ENCODE measurements around the gene SLC4A2. TPM values are rescaled to one million over a fixed set of nuclear protein-coding genes. Genes with fewer than 3 reads are reported as not detected.
A peak's percentile ranks its signal among the peaks of the same experiment; 100 is the strongest.

Gene SLC4A2
- total RNA-seq, 1 experiment from 2014 or later, result 164 TPM

GRCh38 chr7:151013733-151014497 lies 45.5 kb upstream of the SLC4A2 start (continued):
- TF ChIP-seq ZNF121 (CRISPR knock-in tag; IDR thresholded peaks at IDR 0.05) (peak; percentile 5; the same call in 1 of the 2 replicates), ZNF263 (CRISPR knock-in tag; IDR thresholded peaks at IDR 0.05; ENCODE audit: low read depth) (no peak), EMX1 (CRISPR knock-in tag; IDR thresholded peaks at IDR 0.05) (no peak), RORB (CRISPR knock-in tag; IDR thresholded peaks at IDR 0.05) (no peak), CTCF (IDR thresholded peaks at IDR 0.05) (no peak), SP1 (CRISPR knock-in tag; conservative IDR thresholded peaks at IDR 0.05) (peak; percentile 76), ELF4 (CRISPR knock-in tag; IDR thresholded peaks at IDR 0.05; ENCODE audit: low read depth) (no peak), HMGA2 (CRISPR knock-in tag; IDR thresholded peaks at IDR 0.05) (no peak), NFE2L1 (CRISPR knock-in tag; IDR thresholded peaks at IDR 0.05) (peak; percentile 86; the same call in 1 of the 2 replicates), PRRX2 (CRISPR knock-in tag; IDR thresholded peaks at IDR 0.05) (no peak), NR1H2 (CRISPR knock-in tag; IDR thresholded peaks at IDR 0.05) (no peak), GTF2I (CRISPR knock-in tag; conservative IDR thresholded peaks at IDR 0.05) (no peak), MAX (CRISPR knock-in tag; IDR thresholded peaks at IDR 0.05) (peak; percentile 97), ZNF138 (CRISPR knock-in tag; conservative IDR thresholded peaks at IDR 0.05) (no peak), IRF2 (CRISPR knock-in tag; IDR thresholded peaks at IDR 0.05; ENCODE audit: borderline replicate concordance, low read depth) (no peak)
- TF ChIP-seq, protein P1, sequence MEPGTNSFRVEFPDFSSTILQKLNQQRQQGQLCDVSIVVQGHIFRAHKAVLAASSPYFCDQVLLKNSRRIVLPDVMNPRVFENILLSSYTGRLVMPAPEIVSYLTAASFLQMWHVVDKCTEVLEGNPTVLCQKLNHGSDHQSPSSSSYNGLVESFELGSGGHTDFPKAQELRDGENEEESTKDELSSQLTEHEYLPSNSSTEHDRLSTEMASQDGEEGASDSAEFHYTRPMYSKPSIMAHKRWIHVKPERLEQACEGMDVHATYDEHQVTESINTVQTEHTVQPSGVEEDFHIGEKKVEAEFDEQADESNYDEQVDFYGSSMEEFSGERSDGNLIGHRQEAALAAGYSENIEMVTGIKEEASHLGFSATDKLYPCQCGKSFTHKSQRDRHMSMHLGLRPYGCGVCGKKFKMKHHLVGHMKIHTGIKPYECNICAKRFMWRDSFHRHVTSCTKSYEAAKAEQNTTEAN (CRISPR knock-in tag; IDR thresholded peaks at IDR 0.05), result no peak
- TF ChIP-seq, protein P2, sequence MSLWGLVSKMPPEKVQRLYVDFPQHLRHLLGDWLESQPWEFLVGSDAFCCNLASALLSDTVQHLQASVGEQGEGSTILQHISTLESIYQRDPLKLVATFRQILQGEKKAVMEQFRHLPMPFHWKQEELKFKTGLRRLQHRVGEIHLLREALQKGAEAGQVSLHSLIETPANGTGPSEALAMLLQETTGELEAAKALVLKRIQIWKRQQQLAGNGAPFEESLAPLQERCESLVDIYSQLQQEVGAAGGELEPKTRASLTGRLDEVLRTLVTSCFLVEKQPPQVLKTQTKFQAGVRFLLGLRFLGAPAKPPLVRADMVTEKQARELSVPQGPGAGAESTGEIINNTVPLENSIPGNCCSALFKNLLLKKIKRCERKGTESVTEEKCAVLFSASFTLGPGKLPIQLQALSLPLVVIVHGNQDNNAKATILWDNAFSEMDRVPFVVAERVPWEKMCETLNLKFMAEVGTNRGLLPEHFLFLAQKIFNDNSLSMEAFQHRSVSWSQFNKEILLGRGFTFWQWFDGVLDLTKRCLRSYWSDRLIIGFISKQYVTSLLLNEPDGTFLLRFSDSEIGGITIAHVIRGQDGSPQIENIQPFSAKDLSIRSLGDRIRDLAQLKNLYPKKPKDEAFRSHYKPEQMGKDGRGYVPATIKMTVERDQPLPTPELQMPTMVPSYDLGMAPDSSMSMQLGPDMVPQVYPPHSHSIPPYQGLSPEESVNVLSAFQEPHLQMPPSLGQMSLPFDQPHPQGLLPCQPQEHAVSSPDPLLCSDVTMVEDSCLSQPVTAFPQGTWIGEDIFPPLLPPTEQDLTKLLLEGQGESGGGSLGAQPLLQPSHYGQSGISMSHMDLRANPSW (CRISPR knock-in tag; conservative IDR thresholded peaks at IDR 0.05; ENCODE audit: low read depth), result no peak
- TF ChIP-seq, protein P3, sequence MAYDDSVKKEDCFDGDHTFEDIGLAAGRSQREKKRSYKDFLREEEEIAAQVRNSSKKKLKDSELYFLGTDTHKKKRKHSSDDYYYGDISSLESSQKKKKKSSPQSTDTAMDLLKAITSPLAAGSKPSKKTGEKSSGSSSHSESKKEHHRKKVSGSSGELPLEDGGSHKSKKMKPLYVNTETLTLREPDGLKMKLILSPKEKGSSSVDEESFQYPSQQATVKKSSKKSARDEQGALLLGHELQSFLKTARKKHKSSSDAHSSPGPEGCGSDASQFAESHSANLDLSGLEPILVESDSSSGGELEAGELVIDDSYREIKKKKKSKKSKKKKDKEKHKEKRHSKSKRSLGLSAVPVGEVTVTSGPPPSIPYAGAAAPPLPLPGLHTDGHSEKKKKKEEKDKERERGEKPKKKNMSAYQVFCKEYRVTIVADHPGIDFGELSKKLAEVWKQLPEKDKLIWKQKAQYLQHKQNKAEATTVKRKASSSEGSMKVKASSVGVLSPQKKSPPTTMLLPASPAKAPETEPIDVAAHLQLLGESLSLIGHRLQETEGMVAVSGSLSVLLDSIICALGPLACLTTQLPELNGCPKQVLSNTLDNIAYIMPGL (CRISPR knock-in tag; IDR thresholded peaks at IDR 0.05), result no peak; the same call in 1 of the 2 replicates
- TF ChIP-seq, protein P4, sequence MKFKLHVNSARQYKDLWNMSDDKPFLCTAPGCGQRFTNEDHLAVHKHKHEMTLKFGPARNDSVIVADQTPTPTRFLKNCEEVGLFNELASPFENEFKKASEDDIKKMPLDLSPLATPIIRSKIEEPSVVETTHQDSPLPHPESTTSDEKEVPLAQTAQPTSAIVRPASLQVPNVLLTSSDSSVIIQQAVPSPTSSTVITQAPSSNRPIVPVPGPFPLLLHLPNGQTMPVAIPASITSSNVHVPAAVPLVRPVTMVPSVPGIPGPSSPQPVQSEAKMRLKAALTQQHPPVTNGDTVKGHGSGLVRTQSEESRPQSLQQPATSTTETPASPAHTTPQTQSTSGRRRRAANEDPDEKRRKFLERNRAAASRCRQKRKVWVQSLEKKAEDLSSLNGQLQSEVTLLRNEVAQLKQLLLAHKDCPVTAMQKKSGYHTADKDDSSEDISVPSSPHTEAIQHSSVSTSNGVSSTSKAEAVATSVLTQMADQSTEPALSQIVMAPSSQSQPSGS (CRISPR knock-in tag; IDR thresholded peaks at IDR 0.05; ENCODE audit: borderline replicate concordance, low read depth), result 0 out of 2 replicates have a peak, but pooled peaks have one; percentile 45
- TF ChIP-seq, protein P5, sequence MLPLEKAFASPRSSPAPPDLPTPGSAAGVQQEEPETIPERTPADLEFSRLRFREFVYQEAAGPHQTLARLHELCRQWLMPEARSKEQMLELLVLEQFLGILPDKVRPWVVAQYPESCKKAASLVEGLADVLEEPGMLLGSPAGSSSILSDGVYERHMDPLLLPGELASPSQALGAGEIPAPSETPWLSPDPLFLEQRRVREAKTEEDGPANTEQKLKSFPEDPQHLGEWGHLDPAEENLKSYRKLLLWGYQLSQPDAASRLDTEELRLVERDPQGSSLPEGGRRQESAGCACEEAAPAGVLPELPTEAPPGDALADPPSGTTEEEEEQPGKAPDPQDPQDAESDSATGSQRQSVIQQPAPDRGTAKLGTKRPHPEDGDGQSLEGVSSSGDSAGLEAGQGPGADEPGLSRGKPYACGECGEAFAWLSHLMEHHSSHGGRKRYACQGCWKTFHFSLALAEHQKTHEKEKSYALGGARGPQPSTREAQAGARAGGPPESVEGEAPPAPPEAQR (CRISPR knock-in tag; IDR thresholded peaks at IDR 0.05), result no peak
- TF ChIP-seq, protein P6, sequence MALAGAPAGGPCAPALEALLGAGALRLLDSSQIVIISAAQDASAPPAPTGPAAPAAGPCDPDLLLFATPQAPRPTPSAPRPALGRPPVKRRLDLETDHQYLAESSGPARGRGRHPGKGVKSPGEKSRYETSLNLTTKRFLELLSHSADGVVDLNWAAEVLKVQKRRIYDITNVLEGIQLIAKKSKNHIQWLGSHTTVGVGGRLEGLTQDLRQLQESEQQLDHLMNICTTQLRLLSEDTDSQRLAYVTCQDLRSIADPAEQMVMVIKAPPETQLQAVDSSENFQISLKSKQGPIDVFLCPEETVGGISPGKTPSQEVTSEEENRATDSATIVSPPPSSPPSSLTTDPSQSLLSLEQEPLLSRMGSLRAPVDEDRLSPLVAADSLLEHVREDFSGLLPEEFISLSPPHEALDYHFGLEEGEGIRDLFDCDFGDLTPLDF (CRISPR knock-in tag; IDR thresholded peaks at IDR 0.05), result 0 out of 2 replicates have a peak, but pooled peaks have one; percentile 54
- TF ChIP-seq, protein P7, sequence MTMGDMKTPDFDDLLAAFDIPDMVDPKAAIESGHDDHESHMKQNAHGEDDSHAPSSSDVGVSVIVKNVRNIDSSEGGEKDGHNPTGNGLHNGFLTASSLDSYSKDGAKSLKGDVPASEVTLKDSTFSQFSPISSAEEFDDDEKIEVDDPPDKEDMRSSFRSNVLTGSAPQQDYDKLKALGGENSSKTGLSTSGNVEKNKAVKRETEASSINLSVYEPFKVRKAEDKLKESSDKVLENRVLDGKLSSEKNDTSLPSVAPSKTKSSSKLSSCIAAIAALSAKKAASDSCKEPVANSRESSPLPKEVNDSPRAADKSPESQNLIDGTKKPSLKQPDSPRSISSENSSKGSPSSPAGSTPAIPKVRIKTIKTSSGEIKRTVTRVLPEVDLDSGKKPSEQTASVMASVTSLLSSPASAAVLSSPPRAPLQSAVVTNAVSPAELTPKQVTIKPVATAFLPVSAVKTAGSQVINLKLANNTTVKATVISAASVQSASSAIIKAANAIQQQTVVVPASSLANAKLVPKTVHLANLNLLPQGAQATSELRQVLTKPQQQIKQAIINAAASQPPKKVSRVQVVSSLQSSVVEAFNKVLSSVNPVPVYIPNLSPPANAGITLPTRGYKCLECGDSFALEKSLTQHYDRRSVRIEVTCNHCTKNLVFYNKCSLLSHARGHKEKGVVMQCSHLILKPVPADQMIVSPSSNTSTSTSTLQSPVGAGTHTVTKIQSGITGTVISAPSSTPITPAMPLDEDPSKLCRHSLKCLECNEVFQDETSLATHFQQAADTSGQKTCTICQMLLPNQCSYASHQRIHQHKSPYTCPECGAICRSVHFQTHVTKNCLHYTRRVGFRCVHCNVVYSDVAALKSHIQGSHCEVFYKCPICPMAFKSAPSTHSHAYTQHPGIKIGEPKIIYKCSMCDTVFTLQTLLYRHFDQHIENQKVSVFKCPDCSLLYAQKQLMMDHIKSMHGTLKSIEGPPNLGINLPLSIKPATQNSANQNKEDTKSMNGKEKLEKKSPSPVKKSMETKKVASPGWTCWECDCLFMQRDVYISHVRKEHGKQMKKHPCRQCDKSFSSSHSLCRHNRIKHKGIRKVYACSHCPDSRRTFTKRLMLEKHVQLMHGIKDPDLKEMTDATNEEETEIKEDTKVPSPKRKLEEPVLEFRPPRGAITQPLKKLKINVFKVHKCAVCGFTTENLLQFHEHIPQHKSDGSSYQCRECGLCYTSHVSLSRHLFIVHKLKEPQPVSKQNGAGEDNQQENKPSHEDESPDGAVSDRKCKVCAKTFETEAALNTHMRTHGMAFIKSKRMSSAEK (CRISPR knock-in tag; IDR thresholded peaks at IDR 0.05; ENCODE audit: borderline replicate concordance), result no peak
